Measurements from ENCODE around the gene CCDC188. TPM values are rescaled to one million over a fixed set of nuclear protein-coding genes. Genes with fewer than 3 reads are reported as not detected.

Gene CCDC188
- total and polyA plus RNA-seq, 9 of the 15 experiments (the other 6 are each of a cell fraction or from before 2014, with no cell fraction given): not detected

DNA sequence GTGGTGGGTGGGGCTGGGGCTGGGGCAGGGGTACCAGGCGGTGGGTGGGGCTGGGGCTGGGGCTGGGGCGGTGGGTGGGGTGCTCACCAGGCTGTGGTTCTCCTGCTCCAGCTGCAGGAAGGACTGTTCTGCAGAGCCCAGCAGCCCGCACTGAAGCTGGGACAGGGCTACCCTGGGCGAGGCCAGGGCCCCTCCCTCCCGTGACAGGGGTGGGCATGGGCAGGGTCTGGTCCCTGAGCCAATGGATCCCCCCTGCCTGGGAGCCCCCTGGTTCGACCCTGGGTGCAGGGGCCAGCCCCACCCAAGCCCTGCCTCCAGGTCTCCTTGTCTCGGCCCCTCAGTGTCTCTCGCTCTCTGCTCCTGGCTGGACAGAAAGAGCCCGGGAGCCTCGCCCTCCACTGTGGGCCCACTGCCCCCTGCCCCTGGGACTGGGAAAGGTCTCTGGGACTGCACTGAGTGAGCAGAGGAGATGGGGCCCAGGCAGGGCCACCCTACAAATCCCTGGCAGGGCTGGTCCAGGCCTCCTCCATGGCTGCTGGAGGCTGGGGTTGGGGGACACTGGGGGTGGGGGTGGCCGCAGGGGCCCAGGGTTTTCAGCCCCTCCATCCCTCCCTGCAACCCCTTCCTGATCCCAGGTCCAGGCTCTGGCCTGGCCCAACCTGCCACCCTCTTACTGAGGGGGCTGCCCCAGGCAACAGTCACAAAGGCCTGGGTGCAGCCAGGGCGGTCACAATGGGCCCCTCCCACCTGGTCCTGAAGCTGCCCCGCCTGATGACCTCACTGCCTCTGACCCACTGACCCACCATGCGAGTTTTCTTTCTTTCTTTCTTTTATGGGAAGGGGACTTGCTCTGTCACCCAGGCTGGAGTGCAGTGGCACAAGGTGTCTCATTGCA lies at the start of gene CCDC188 (continued):
- TF ChIP-seq SMC3 (conservative IDR thresholded peaks at IDR 0.05; ENCODE audit: insufficient read depth, low read depth, low read length): no peak
- TF ChIP-seq ZNF551 (CRISPR knock-in tag; IDR thresholded peaks at IDR 0.05): no peak
- no peak for TF ChIP-seq ZNF274 (IDR thresholded peaks at IDR 0.05; ENCODE audit: borderline replicate concordance, low read depth, low read length)
- TF ChIP-seq SRSF9 (IDR thresholded peaks at IDR 0.05; ENCODE audit: borderline replicate concordance, low read depth, low read length): no peak
- TF ChIP-seq HDAC6 (IDR thresholded peaks at IDR 0.05; ENCODE audit: low read depth, low read length): no peak
- TF ChIP-seq TFAM (CRISPR knock-in tag; conservative IDR thresholded peaks at IDR 0.05): no peak
- TF ChIP-seq HDAC8 (tag; IDR thresholded peaks at IDR 0.05): no peak
- TF ChIP-seq XRCC5 (IDR thresholded peaks at IDR 0.05; ENCODE audit: low read depth, low read length): no peak
- TF ChIP-seq BRCA1 (IDR thresholded peaks at IDR 0.05): no peak
- no peak for TF ChIP-seq BRCA1 (CRISPR knock-in tag; IDR thresholded peaks at IDR 0.05)
- TF ChIP-seq, protein P1, sequence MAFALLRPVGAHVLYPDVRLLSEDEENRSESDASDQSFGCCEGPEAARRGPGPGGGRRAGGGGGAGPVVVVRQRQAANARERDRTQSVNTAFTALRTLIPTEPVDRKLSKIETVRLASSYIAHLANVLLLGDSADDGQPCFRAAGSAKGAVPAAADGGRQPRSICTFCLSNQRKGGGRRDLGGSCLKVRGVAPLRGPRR (CRISPR knock-in tag; IDR thresholded peaks at IDR 0.05): no peak
- TF ChIP-seq NELFE (IDR thresholded peaks at IDR 0.05; ENCODE audit: insufficient read depth, insufficient read length): no peak
- TF ChIP-seq, protein P2, sequence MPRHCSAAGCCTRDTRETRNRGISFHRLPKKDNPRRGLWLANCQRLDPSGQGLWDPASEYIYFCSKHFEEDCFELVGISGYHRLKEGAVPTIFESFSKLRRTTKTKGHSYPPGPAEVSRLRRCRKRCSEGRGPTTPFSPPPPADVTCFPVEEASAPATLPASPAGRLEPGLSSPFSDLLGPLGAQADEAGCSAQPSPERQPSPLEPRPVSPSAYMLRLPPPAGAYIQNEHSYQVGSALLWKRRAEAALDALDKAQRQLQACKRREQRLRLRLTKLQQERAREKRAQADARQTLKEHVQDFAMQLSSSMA (CRISPR knock-in tag; IDR thresholded peaks at IDR 0.05): no peak
- TF ChIP-seq NCOA1 (IDR thresholded peaks at IDR 0.05; ENCODE audit: low read depth): no peak
- TF ChIP-seq POLR2H (tag; IDR thresholded peaks at IDR 0.05; ENCODE audit: low read depth): no peak
- TF ChIP-seq, protein P3, sequence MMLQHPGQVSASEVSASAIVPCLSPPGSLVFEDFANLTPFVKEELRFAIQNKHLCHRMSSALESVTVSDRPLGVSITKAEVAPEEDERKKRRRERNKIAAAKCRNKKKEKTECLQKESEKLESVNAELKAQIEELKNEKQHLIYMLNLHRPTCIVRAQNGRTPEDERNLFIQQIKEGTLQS (IDR thresholded peaks at IDR 0.05): peak; percentile 58; the same call in 1 of the 2 replicates
- TF ChIP-seq, protein P3 (CRISPR knock-in tag; conservative IDR thresholded peaks at IDR 0.05): no peak
- no peak for TF ChIP-seq SMARCA4 (IDR thresholded peaks at IDR 0.05)
- 0 out of 4 replicates have a peak, but pooled peaks of 1 of the 2 experiments have one; percentile 34 for TF ChIP-seq FOXA3 (CRISPR knock-in tag; conservative IDR thresholded peaks at IDR 0.05 in 1 of 2, IDR thresholded peaks at IDR 0.05 in 1 of 2)
- TF ChIP-seq NR4A1 (CRISPR knock-in tag; IDR thresholded peaks at IDR 0.05): no peak
- TF ChIP-seq NR4A1 (tag; IDR thresholded peaks at IDR 0.05): no peak
- no peak for TF ChIP-seq ZBTB7A (IDR thresholded peaks at IDR 0.05; ENCODE audit: borderline replicate concordance, control insufficient read depth, low read depth, low read length)
- no peak for TF ChIP-seq ARID1B (IDR thresholded peaks at IDR 0.05)
- no peak for TF ChIP-seq ASH1L (IDR thresholded peaks at IDR 0.05; ENCODE audit: borderline replicate concordance, low read depth, partially characterized antibody)
- TF ChIP-seq TARDBP (IDR thresholded peaks at IDR 0.05): no peak
- no peak for TF ChIP-seq ZFPM2 (CRISPR knock-in tag; IDR thresholded peaks at IDR 0.05)
- no peak for TF ChIP-seq XRCC4 (IDR thresholded peaks at IDR 0.05; ENCODE audit: extremely low read depth, insufficient read depth, insufficient read length)
- peak; percentile 39 for TF ChIP-seq STAG1 (CRISPR knock-in tag; IDR thresholded peaks at IDR 0.05; ENCODE audit: borderline replicate concordance)
